GM12878 (cell line): ENCODE data around the gene TREML2. TPM values are rescaled to one million over a fixed set of nuclear protein-coding genes. Genes with fewer than 3 reads are reported as not detected.

ENCODE experiments used
- ATAC-seq: fragments of 200-7000 bp; cut with Tn5 transposase; 3 replicates; pipeline ENCODE4 v1.9.1; 2020; ENCODE audit warnings: mild to moderate bottlenecking, moderate library complexity
- BruUV-seq: library from RNA; stranded (reverse); fragments of 400-500 nt; replicated peaks from 2 replicates; lab custom pipeline; 2021; lab: Mats Ljungman, UMichigan
- CTCF ChIA-PET: fragments of 300-600 bp; sonication (Branson Sonifier 250); formaldehyde crosslinking; extraction: SDS; loops from one replicate; lab custom pipeline; 2021; ENCODE audit warnings: inconsistent platforms; lab: Yijun Ruan, JAX
- POLR2A ChIA-PET: fragments of 350-600 bp; formaldehyde crosslinking; extraction: SDS; loops from one replicate; lab custom pipeline; 2021; ENCODE audit warnings: inconsistent platforms; lab: Charles Lee
- RAD21 ChIA-PET: fragments of 300-600 bp; sonication (Branson Sonifier 250); formaldehyde crosslinking; loops from one replicate; lab custom pipeline; 2023; ENCODE audit warnings: antibody characterized with exemption; ENCODE audit not compliant: unreplicated experiment; lab: Charles Lee
- SMC1A ChIA-PET: fragments of 300-600 bp; sonication (Branson Sonifier 250); formaldehyde crosslinking; loops from one replicate; lab custom pipeline; 2023; ENCODE audit not compliant: unreplicated experiment, uncharacterized antibody; lab: Charles Lee
- DNase-seq: peaks from one replicate; pipeline ENCODE4 v3.0.0-alpha.2; 2011; ENCODE audit warnings: low read depth, low spot score
- FAIRE-seq: peaks from 3 replicates; lab custom pipeline; 2011; peaks lifted over from hg19 to GRCh38; lab: Jason Lieb, UNC
- H2AFZ ChIP-seq: 2 replicates; pipeline ENCODE4 v1.6.0; 2011; ENCODE audit warnings: low read depth, low read length, control low read depth; ENCODE audit not compliant: control insufficient read depth
- H3K27ac ChIP-seq: 2 replicates; pipeline ENCODE4 v1.5.1; 2011; ENCODE audit warnings: control low read depth; ENCODE audit not compliant: control insufficient read depth, insufficient read depth
- H3K27me3 ChIP-seq, 2 experiments: replicated peaks in 1 of 2; 2 replicates each; pipeline versions ENCODE4 v1.6.0 to v1.6.1; 2011; ENCODE audit warnings: low read length in 1 of 2; ENCODE audit not compliant: control insufficient read depth in 2 of 2, insufficient read depth in 2 of 2
- H3K36me3 ChIP-seq, 2 experiments: 2 replicates each; pipeline ENCODE4 v1.5.1; 2011; ENCODE audit warnings: low read length in 1 of 2; ENCODE audit not compliant: control insufficient read depth in 2 of 2, insufficient read depth in 2 of 2
- H3K4me1 ChIP-seq: 2 replicates; pipeline ENCODE4 v1.6.1; 2011; ENCODE audit warnings: mild to moderate bottlenecking, low read length, moderate library complexity, mixed read lengths; ENCODE audit not compliant: control insufficient read depth, insufficient read depth
- H3K4me2 ChIP-seq: 2 replicates; pipeline ENCODE4 v1.6.0; 2011; ENCODE audit warnings: control low read depth; ENCODE audit not compliant: control insufficient read depth, insufficient read depth
- H3K4me3 ChIP-seq: fragments of 200-600 bp; sonication (generic); 2 replicates; pipeline ENCODE4 v1.5.1; 2016
- H3K79me2 ChIP-seq: 2 replicates; pipeline ENCODE4 v1.6.0; 2011; ENCODE audit warnings: low read length; ENCODE audit not compliant: control insufficient read depth, insufficient read depth
- H3K9ac ChIP-seq: 2 replicates; pipeline ENCODE4 v1.8.0; 2011; ENCODE audit warnings: low read length, control low read depth, mixed read lengths; ENCODE audit not compliant: control insufficient read depth, insufficient read depth
- H3K9me3 ChIP-seq: replicated peaks from 3 replicates; pipeline ENCODE4 v1.5.1; 2011; ENCODE audit warnings: mild to moderate bottlenecking, low read length; ENCODE audit not compliant: control insufficient read depth, insufficient read depth
- H4K20me1 ChIP-seq: 2 replicates; pipeline ENCODE4 v1.6.0; 2011; ENCODE audit not compliant: control insufficient read depth, insufficient read depth
- ASH2L ChIP-seq: fragments of 300-600, 200-600 bp; sonication (generic); IDR thresholded peaks from 2 replicates; pipeline ENCODE4 v1.6.1; 2017; ENCODE audit warnings: low read depth, mild to moderate bottlenecking, borderline replicate concordance
- BHLHE40 ChIP-seq, 2 experiments: fragments of 450-650 bp in 1 of 2; IDR thresholded peaks; 2 replicates each; pipeline ENCODE4 v1.6.1; 2011 to 2017; ENCODE audit warnings: low read depth in 2 of 2, borderline replicate concordance in 1 of 2, improper control_type of control experiment in 1 of 2, low read length in 1 of 2, mild to moderate bottlenecking in 1 of 2
- EGR1 ChIP-seq, 2 experiments: IDR thresholded peaks; 1 replicate in 1 of 2; 2 replicates in 1 of 2; pipeline ENCODE4 v1.6.1; 2011 to 2012; ENCODE audit warnings: low read depth in 2 of 2, low read length in 2 of 2, borderline replicate concordance in 1 of 2, mild to moderate bottlenecking in 1 of 2, moderate library complexity in 1 of 2
- RBBP5 ChIP-seq: fragments of 200-600 bp; sonication (generic); conservative IDR thresholded peaks from 2 replicates; pipeline ENCODE4 v1.6.1; 2016
- SMAD5 ChIP-seq: IDR thresholded peaks from 2 replicates; pipeline ENCODE4 v1.6.1; 2016; ENCODE audit warnings: antibody characterized with exemption, low read depth
- SMC3 ChIP-seq: IDR thresholded peaks from 2 replicates; pipeline ENCODE4 v1.6.1; 2011; ENCODE audit warnings: low read length, improper control_type of control experiment, borderline replicate concordance
- SUZ12 ChIP-seq: fragments of 200-600 bp; sonication (generic); IDR thresholded peaks from one replicate; pipeline ENCODE4 v1.6.1; 2018; ENCODE audit warnings: antibody characterized with exemption, mild to moderate bottlenecking; ENCODE audit not compliant: unreplicated experiment
- TBL1XR1 ChIP-seq: IDR thresholded peaks from 2 replicates; pipeline ENCODE4 v1.6.1; 2012; ENCODE audit warnings: low read depth, low read length, improper control_type of control experiment
- whole genome bisulfite sequencing: methylation state at CpG from one replicate; pipeline ENCODE4 v1.1.6; 2016; ENCODE audit warnings: low lambda C conversion rate; ENCODE audit not compliant: insufficient replicate concordance, insufficient coverage; ENCODE audit errors: missing lambda C conversion rate; 5-methylcytosine and 5-hydroxymethylcytosine counted together
- in situ Hi-C: fragments of 300-500 bp; cut with MboI; formaldehyde crosslinking; loops from 9 replicates; pipeline ENCODE4 v1.14.3; 2018; ENCODE audit warnings: mixed read lengths
- intact Hi-C: fragments of 100-400 bp; cut with micrococcal nuclease; formaldehyde crosslinking; loops from one replicate; pipeline ENCODE4 v1.14.2; 2022; ENCODE audit not compliant: unreplicated experiment
- polyA plus RNA-seq, 11 experiments: library from polyadenylated mRNA; depleted of rRNA in 4 of 11; unstranded in 6 of 11; stranded (reverse) in 5 of 11; fragments of >200 nt; fragmentation: Nextera tagmentation in 4 of 11; fragmentation: Illumina TruSeq in 1 of 11; extraction: Ambion mirVana in 4 of 11; extraction: Trizol in 1 of 11; gene quantifications; 1 replicate in 1 of 11; 2 replicates in 10 of 11; pipeline versions ENCODE4 v1.2.1 to v1.2.3, GENCODE V29; 2011 to 2016; ENCODE audit warnings: inconsistent platforms in 2 of 11, missing spikeins in 2 of 11, low read depth in 1 of 11
- total RNA-seq, 4 experiments: library from RNA; depleted of rRNA in 3 of 4; stranded (reverse); fragments of >200 nt in 3 of 4; fragmentation: Illumina TruSeq in 1 of 4; extraction: Trizol in 1 of 4; gene quantifications; 2 replicates each; pipeline versions ENCODE4 v1.2.1 to v1.2.3, GENCODE V29; 2013 to 2021
- TF ChIP-seq, protein P1 (sequence below): fragments of 450-650 bp; IDR thresholded peaks from 2 replicates; pipeline ENCODE4 v1.6.1; 2018; ENCODE audit warnings: borderline replicate concordance, mild to moderate bottlenecking; ENCODE audit not compliant: partially characterized antibody
- TF ChIP-seq, protein P2 (sequence below): fragments of 450-650 bp; formaldehyde crosslinking; IDR thresholded peaks from 2 replicates; pipeline ENCODE4 v1.5.0; 2022; ENCODE audit warnings: mild to moderate bottlenecking, missing genetic modification characterization

The TREML2 gene
- total and polyA plus RNA-seq, 10 of the 15 experiments (the other 5 are each of a cell fraction or from before 2014, with no cell fraction given) = 0.49 to 9.1 (median 7.3) TPM

DNA sequence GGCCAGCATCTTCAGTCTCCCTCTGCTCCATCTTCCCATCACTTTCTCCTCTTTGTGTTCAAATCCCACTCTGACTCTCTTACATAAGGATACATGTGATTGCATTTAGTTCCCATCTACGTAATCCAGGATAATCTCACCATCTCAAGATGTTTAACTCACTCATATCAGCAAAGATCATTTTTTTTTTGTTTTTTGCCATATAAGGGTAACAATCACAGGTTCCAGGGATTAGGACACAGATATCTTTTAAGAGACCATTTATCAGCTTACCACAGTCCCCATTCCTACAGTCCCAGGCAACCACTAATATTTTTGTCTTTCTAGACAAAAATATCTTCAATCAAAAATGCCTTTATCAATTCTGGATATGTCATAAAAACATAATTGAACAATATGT is 3.2 kb upstream of the TREML2 start:
- BruUV-seq = no TSS peak
- H3K27me3 ChIP-seq = no peaks in the 10 kb centered on the region
- intact Hi-C loops = no loop called here
- no peak overlapping the region for H3K9ac ChIP-seq
- no peak for FAIRE-seq
- H3K36me3 ChIP-seq = no peaks in the 10 kb centered on the region
- H3K4me2 ChIP-seq = no peak overlapping the region
- in situ Hi-C loops = no loop called here
- CTCF ChIA-PET = no interaction called here
- H4K20me1 ChIP-seq = no peaks in the 10 kb centered on the region
- RAD21 ChIA-PET = no interaction called here
- H3K9me3 ChIP-seq = no peaks in the 10 kb centered on the region; the same call in 2 of the 3 replicates
- H2AFZ ChIP-seq = no peak overlapping the region
- peaks cover 46% of the 10 kb centered on the region for H3K4me1 ChIP-seq
- DNase-seq = no peak
- no peak overlapping the region for H3K4me3 ChIP-seq
- no peak for ATAC-seq
- H3K27ac ChIP-seq = no peak overlapping the region
- TF ChIP-seq EGR1 (IDR thresholded peaks at IDR 0.05; ENCODE audit: borderline replicate concordance in 1 of 2, low read depth in 2 of 2, low read length in 2 of 2) (no peak), TBL1XR1 (no peak), ASH2L (no peak), SMC3 (no peak), RBBP5 (no peak), SUZ12 (no peak), SMAD5 (no peak), BHLHE40 (IDR thresholded peaks at IDR 0.05; ENCODE audit: borderline replicate concordance in 1 of 2, low read depth in 2 of 2, low read length in 1 of 2) (no peak)
- TF ChIP-seq, protein P1, sequence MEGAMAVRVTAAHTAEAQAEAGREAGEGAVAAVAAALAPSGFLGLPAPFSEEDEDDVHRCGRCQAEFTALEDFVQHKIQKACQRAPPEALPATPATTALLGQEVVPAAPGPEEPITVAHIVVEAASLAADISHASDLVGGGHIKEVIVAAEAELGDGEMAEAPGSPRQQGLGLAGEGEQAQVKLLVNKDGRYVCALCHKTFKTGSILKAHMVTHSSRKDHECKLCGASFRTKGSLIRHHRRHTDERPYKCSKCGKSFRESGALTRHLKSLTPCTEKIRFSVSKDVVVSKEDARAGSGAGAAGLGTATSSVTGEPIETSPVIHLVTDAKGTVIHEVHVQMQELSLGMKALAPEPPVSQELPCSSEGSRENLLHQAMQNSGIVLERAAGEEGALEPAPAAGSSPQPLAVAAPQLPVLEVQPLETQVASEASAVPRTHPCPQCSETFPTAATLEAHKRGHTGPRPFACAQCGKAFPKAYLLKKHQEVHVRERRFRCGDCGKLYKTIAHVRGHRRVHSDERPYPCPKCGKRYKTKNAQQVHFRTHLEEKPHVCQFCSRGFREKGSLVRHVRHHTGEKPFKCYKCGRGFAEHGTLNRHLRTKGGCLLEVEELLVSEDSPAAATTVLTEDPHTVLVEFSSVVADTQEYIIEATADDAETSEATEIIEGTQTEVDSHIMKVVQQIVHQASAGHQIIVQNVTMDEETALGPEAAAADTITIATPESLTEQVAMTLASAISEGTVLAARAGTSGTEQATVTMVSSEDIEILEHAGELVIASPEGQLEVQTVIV = no peak
- TF ChIP-seq, protein P2, sequence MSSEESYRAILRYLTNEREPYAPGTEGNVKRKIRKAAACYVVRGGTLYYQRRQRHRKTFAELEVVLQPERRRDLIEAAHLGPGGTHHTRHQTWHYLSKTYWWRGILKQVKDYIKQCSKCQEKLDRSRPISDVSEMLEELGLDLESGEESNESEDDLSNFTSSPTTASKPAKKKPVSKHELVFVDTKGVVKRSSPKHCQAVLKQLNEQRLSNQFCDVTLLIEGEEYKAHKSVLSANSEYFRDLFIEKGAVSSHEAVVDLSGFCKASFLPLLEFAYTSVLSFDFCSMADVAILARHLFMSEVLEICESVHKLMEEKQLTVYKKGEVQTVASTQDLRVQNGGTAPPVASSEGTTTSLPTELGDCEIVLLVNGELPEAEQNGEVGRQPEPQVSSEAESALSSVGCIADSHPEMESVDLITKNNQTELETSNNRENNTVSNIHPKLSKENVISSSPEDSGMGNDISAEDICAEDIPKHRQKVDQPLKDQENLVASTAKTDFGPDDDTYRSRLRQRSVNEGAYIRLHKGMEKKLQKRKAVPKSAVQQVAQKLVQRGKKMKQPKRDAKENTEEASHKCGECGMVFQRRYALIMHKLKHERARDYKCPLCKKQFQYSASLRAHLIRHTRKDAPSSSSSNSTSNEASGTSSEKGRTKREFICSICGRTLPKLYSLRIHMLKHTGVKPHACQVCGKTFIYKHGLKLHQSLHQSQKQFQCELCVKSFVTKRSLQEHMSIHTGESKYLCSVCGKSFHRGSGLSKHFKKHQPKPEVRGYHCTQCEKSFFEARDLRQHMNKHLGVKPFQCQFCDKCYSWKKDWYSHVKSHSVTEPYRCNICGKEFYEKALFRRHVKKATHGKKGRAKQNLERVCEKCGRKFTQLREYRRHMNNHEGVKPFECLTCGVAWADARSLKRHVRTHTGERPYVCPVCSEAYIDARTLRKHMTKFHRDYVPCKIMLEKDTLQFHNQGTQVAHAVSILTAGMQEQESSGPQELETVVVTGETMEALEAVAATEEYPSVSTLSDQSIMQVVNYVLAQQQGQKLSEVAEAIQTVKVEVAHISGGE = no peak
- H3K79me2 ChIP-seq = peaks cover 2% of the 10 kb centered on the region; the same call in 1 of the 2 replicates
- POLR2A ChIA-PET = no interaction called here
- SMC1A ChIA-PET = no interaction called here
- WGBS = 100% methylated on average over 1 of the region's 1 CpG
